ENCODE data around the gene FCGBP.
A peak's percentile ranks its signal among the peaks of the same experiment; 100 is the strongest.
"Not testable (repeated sequence)": the region's sequence is repeated elsewhere in the genome, so short reads cannot be mapped to it uniquely, and the experiment has no call there.

FCGBP gene

GRCh38 chr19:39916851-39917396 is 17.5 kb downstream of the FCGBP start:
- DNase-seq = peak in 2 of 14 donors; percentile 3 to 15

GRCh38 chr19:39916236-39916635 is 18.2 kb downstream of the FCGBP start:
- no peak for DNase-seq

GRCh38 chr19:39915848-39916215 is 18.6 kb downstream of the FCGBP start:
- DNase-seq = no peak

GRCh38 chr19:39915101-39915847 is 19.2 kb downstream of the FCGBP start:
- no peak for DNase-seq

- DNase-seq = no peak
These were observed 20.6 kb downstream of the FCGBP start for GRCh38 chr19:39913682-39914333.

GRCh38 chr19:39908803-39909202 is 25.6 kb downstream of the FCGBP start:
- no peak for DNase-seq

- DNase-seq = no peak
These were observed 27.4 kb downstream of the FCGBP start for GRCh38 chr19:39906820-39907611.

GRCh38 chr19:39906283-39906682 is 28.2 kb downstream of the FCGBP start:
- no peak for DNase-seq

- not testable (repeated sequence) for DNase-seq
These were observed 30.8 kb downstream of the FCGBP start for GRCh38 chr19:39903486-39904091.

- DNase-seq = not testable (repeated sequence)
These were observed 32.1 kb downstream of the FCGBP start for GRCh38 chr19:39902326-39902725.

- not testable (repeated sequence) for DNase-seq
These were observed 32.8 kb downstream of the FCGBP start for GRCh38 chr19:39901681-39902080.

GRCh38 chr19:39898858-39899257 is 35.6 kb downstream of the FCGBP start:
- DNase-seq = not testable (repeated sequence)

GRCh38 chr19:39897511-39898245 is 36.8 kb downstream of the FCGBP start:
- DNase-seq = peak in 2 of 14 donors; percentile 14 to 21

GRCh38 chr19:39895096-39895495 is 39.3 kb downstream of the FCGBP start:
- not testable (repeated sequence) for DNase-seq

GRCh38 chr19:39894236-39894606 is 40.2 kb downstream of the FCGBP start:
- not testable (repeated sequence) for DNase-seq

GRCh38 chr19:39893366-39894235 is 40.8 kb downstream of the FCGBP start:
- not testable (repeated sequence) for DNase-seq

- not testable (repeated sequence) for DNase-seq
These were observed 41.9 kb downstream of the FCGBP start for GRCh38 chr19:39892506-39892902.

GRCh38 chr19:39891660-39892505 is 42.6 kb downstream of the FCGBP start:
- not testable (repeated sequence) for DNase-seq

- no peak for DNase-seq
These were observed 43.5 kb downstream of the FCGBP start for GRCh38 chr19:39890755-39891551.

Data from C1 segment of cervical spinal cord (tissue), 14 donors.